Islet of Langerhans (tissue), 1 donor: ENCODE data around the gene SYT9.
A peak's percentile ranks its signal among the peaks of the same experiment; 100 is the strongest.

Experiments
- FAIRE-seq: peaks from one replicate; lab custom pipeline; 2011; peaks lifted over from hg19 to GRCh38; lab: Jason Lieb, UNC

SYT9 gene

GRCh38 chr11:7428196-7428595 is 176.5 kb downstream of the SYT9 start:
- FAIRE-seq: no peak

- FAIRE-seq: no peak
Observed at GRCh38 chr11:7430496-7430895, 178.8 kb downstream of the SYT9 start.

- no peak for FAIRE-seq
Observed at GRCh38 chr11:7435176-7435575, 183.5 kb downstream of the SYT9 start.

- FAIRE-seq: no peak
Observed at GRCh38 chr11:7436146-7436545, 184.4 kb downstream of the SYT9 start.

GRCh38 chr11:7436657-7437056 is 185.0 kb downstream of the SYT9 start:
- no peak for FAIRE-seq

GRCh38 chr11:7437696-7438095 is 186.0 kb downstream of the SYT9 start:
- no peak for FAIRE-seq

- FAIRE-seq: no peak
Observed at GRCh38 chr11:7439746-7440320, 188.1 kb downstream of the SYT9 start.

GRCh38 chr11:7442588-7443215 is 191.0 kb downstream of the SYT9 start:
- peak; percentile 17 for FAIRE-seq

- no peak for FAIRE-seq
Observed at GRCh38 chr11:7444091-7444981, 192.6 kb downstream of the SYT9 start.

- no peak for FAIRE-seq
Observed at GRCh38 chr11:7445564-7445963, 193.9 kb downstream of the SYT9 start.

GRCh38 chr11:7448201-7448600 is 196.5 kb downstream of the SYT9 start:
- no peak for FAIRE-seq

- FAIRE-seq: no peak
Observed at GRCh38 chr11:7449211-7449840, 197.6 kb downstream of the SYT9 start.

GRCh38 chr11:7449841-7450214 is 198.1 kb downstream of the SYT9 start:
- no peak for FAIRE-seq

GRCh38 chr11:7450836-7451235 is 199.1 kb downstream of the SYT9 start:
- no peak for FAIRE-seq

GRCh38 chr11:7451520-7451919 is 199.8 kb downstream of the SYT9 start:
- no peak for FAIRE-seq

GRCh38 chr11:7451952-7452494 is 200.3 kb downstream of the SYT9 start:
- FAIRE-seq: no peak

- FAIRE-seq: no peak
Observed at GRCh38 chr11:7454854-7455253, 203.2 kb downstream of the SYT9 start.

GRCh38 chr11:7457211-7457610 is 205.5 kb downstream of the SYT9 start:
- no peak for FAIRE-seq

- no peak for FAIRE-seq
Observed at GRCh38 chr11:7462706-7463105, 211.0 kb downstream of the SYT9 start.

GRCh38 chr11:7467652-7468051 is 215.9 kb downstream of the SYT9 start:
- FAIRE-seq: no peak

- no peak for FAIRE-seq
Observed at GRCh38 chr11:7469351-7469865, 217.7 kb downstream of the SYT9 start.

- FAIRE-seq: no peak
Observed at GRCh38 chr11:7471071-7471470, 219.4 kb downstream of the SYT9 start.
